Measurements from ENCODE around the gene SLC2A13. TPM values are rescaled to one million over a fixed set of nuclear protein-coding genes. Genes with fewer than 3 reads are reported as not detected.
A peak's percentile ranks its signal among the peaks of the same experiment; 100 is the strongest.

Gene SLC2A13
- total RNA-seq, 1 experiment from 2014 or later = 12.1 TPM

- CTCF ChIA-PET = no interaction called here
- intact Hi-C loops (cut with micrococcal nuclease; ENCODE audit: unreplicated experiment) = no loop called here
- Histone ChIP-seq H3K9me3 (ENCODE audit: control insufficient read depth, insufficient read depth, low read depth, low read length) (0 out of 2 replicates have a peak, but pooled peaks cover 3% of the 10 kb centered on the region), H3K27ac (ENCODE audit: low read length) (no peak overlapping the region), H3K36me3 (ENCODE audit: control insufficient read depth, insufficient read depth, low read length) (no peaks in the 10 kb centered on the region), H3K4me3 (ENCODE audit: low read depth in 2 of 2, low read length in 2 of 2) (no peak overlapping the region), H3K4me1 (ENCODE audit: control insufficient read depth, insufficient read depth, low read length) (no peaks in the 10 kb centered on the region), H3K27me3 (ENCODE audit: control insufficient read depth, insufficient read depth, low read length) (no peaks in the 10 kb centered on the region)
- DNase-seq (ENCODE audit: low read depth, low spot score) (no peak), ATAC-seq (no peak)
- TF ChIP-seq CTCF (IDR thresholded peaks at IDR 0.05) (peak; percentile 23; the same call in 1 of the 2 replicates), SIN3A (IDR thresholded peaks at IDR 0.05; ENCODE audit: borderline replicate concordance, insufficient read depth, low read depth, low read length) (no peak)
- BruUV-seq (replicated peaks) = no TSS peak
- POLR2A ChIA-PET = no interaction called here
- in situ Hi-C loops (cut with HindIII; ENCODE audit: low pct_unique_long_range_greater_than_20kb, low sequenced_read_pairs) = no loop called here
Observed at GRCh38 chr12:39807043-39807442, 298.8 kb downstream of the SLC2A13 start.

GRCh38 chr12:39805651-39806050 lies 300.2 kb downstream of the SLC2A13 start:
- POLR2A ChIA-PET = no interaction called here
- H3K27ac ChIP-seq (ENCODE audit: low read length) = no peak overlapping the region
- no peaks in the 10 kb centered on the region for H3K36me3 ChIP-seq (ENCODE audit: control insufficient read depth, insufficient read depth, low read length)
- TF ChIP-seq TCF7L2 (IDR thresholded peaks at IDR 0.05; ENCODE audit: low read depth, low read length) = no peak
- no peak for TF ChIP-seq SIN3A (IDR thresholded peaks at IDR 0.05; ENCODE audit: borderline replicate concordance, insufficient read depth, low read depth, low read length)
- TF ChIP-seq REST (IDR thresholded peaks at IDR 0.05; ENCODE audit: insufficient read depth in 1 of 2, low read depth in 2 of 2, low read length in 1 of 2) = no peak
- no peak for TF ChIP-seq CTCF (IDR thresholded peaks at IDR 0.05)
- no peak for TF ChIP-seq POLR2AphosphoS5 (IDR thresholded peaks at IDR 0.05; ENCODE audit: low read depth, low read length)
- no peak for DNase-seq (ENCODE audit: low read depth, low spot score)
- H3K9me3 ChIP-seq (ENCODE audit: control insufficient read depth, insufficient read depth, low read depth, low read length) = 0 out of 2 replicates have a peak, but pooled peaks cover 3% of the 10 kb centered on the region
- intact Hi-C loops (cut with micrococcal nuclease; ENCODE audit: unreplicated experiment) = no loop called here
- no peak overlapping the region for H3K4me3 ChIP-seq (ENCODE audit: low read depth in 2 of 2, low read length in 2 of 2)
- H3K4me1 ChIP-seq (ENCODE audit: control insufficient read depth, insufficient read depth, low read length) = no peaks in the 10 kb centered on the region
- in situ Hi-C loops (cut with HindIII; ENCODE audit: low pct_unique_long_range_greater_than_20kb, low sequenced_read_pairs) = no loop called here
- no peaks in the 10 kb centered on the region for H3K27me3 ChIP-seq (ENCODE audit: control insufficient read depth, insufficient read depth, low read length)
- no TSS peak for BruUV-seq (replicated peaks)
- ATAC-seq = no peak
- CTCF ChIA-PET = no interaction called here
